Smooth muscle cell (in vitro differentiated cells): ENCODE results near the gene FAIM2. TPM values are rescaled to one million over a fixed set of nuclear protein-coding genes. Genes with fewer than 3 reads are reported as not detected.

ENCODE experiments used
- DNase-seq: peaks from one replicate; lab custom pipeline; 2025; ENCODE audit not compliant: unreplicated experiment; lab: John Stamatoyannopoulos, UW
- H2AFZ ChIP-seq: fragments of 200-600 bp; sonication (generic); 2 replicates; pipeline ENCODE4 v1.6.0; 2016; ENCODE audit warnings: antibody characterized with exemption, low read depth, mild to moderate bottlenecking
- H3F3A ChIP-seq: fragments of 200-600 bp; sonication (generic); 2 replicates; pipeline ENCODE4 v1.6.0; 2017; ENCODE audit warnings: antibody characterized with exemption, low read depth
- H3K27ac ChIP-seq: fragments of 200-600 bp; sonication (generic); 2 replicates; pipeline ENCODE4 v1.5.1; 2016; ENCODE audit warnings: low read depth, mild to moderate bottlenecking
- H3K27me3 ChIP-seq: fragments of 200-600 bp; sonication (generic); 2 replicates; pipeline ENCODE4 v1.6.1; 2016; ENCODE audit warnings: low read depth, mild to moderate bottlenecking
- H3K36me3 ChIP-seq: fragments of 200-600 bp; sonication (generic); 2 replicates; pipeline ENCODE4 v1.5.1; 2016; ENCODE audit warnings: low read depth
- H3K4me1 ChIP-seq: fragments of 200-600 bp; sonication (generic); 2 replicates; pipeline ENCODE4 v1.5.1; 2016; ENCODE audit warnings: low read depth
- H3K4me2 ChIP-seq: fragments of 200-600 bp; sonication (generic); 2 replicates; pipeline ENCODE4 v1.6.0; 2016; ENCODE audit warnings: mild to moderate bottlenecking
- H3K4me3 ChIP-seq: fragments of 200-600 bp; sonication (generic); 2 replicates; pipeline ENCODE4 v1.5.1; 2016; ENCODE audit warnings: mild to moderate bottlenecking
- H3K79me2 ChIP-seq: fragments of 200-600 bp; sonication (generic); 2 replicates; pipeline ENCODE4 v1.6.0; 2016; ENCODE audit warnings: low read depth, mild to moderate bottlenecking
- H3K9ac ChIP-seq: fragments of 200-600 bp; sonication (generic); 2 replicates; pipeline ENCODE4 v1.6.0; 2016; ENCODE audit warnings: low read depth
- H3K9me3 ChIP-seq: fragments of 200-600 bp; sonication (generic); replicated peaks from 2 replicates; pipeline ENCODE4 v1.5.1; 2016; ENCODE audit warnings: low read depth
- H4K20me1 ChIP-seq: fragments of 200-600 bp; sonication (generic); 2 replicates; pipeline ENCODE4 v1.6.0; 2016; ENCODE audit warnings: low read depth
- WGBS: methylation state at CpG from one replicate; pipeline ENCODE4 v1.1.7; 2016; ENCODE audit warnings: low lambda C conversion rate; 5-methylcytosine and 5-hydroxymethylcytosine counted together
- polyA plus RNA-seq: library from polyadenylated mRNA; unstranded; fragments of >200 nt; fragmentation: Nextera tagmentation; extraction: Ambion mirVana; gene quantifications from 2 replicates; pipeline ENCODE4 v1.2.1, GENCODE V29; 2016
- total RNA-seq: library from RNA; depleted of rRNA; stranded (reverse); fragments of >200 nt; gene quantifications from 2 replicates; pipeline ENCODE4 v1.2.3, GENCODE V29; 2014
- TF ChIP-seq, protein P1 (sequence below): fragments of 200-600 bp; sonication (generic); IDR thresholded peaks from 2 replicates; pipeline ENCODE4 v1.5.1; 2017; ENCODE audit warnings: borderline replicate concordance, mild to moderate bottlenecking, antibody characterized with exemption; ENCODE audit not compliant: insufficient read depth, poor library complexity, severe bottlenecking

Gene FAIM2
- total and polyA plus RNA-seq, 2 experiments from 2014 or later, result 0.67 to 1.2 TPM

GRCh38 chr12:49888461-49889151, 15.1 kb downstream of the FAIM2 start:
- no peaks in the 10 kb centered on the region for H3K36me3 ChIP-seq
- peaks cover 10% of the 10 kb centered on the region for H3K27me3 ChIP-seq
- DNase-seq, result no peak
- H3K9me3 ChIP-seq, result no peaks in the 10 kb centered on the region
- H3K4me2 ChIP-seq, result no peak overlapping the region
- no peaks in the 10 kb centered on the region for H3K79me2 ChIP-seq
- H4K20me1 ChIP-seq, result no peaks in the 10 kb centered on the region
- H3K27ac ChIP-seq, result no peak overlapping the region
- H3K4me1 ChIP-seq, result peaks cover 1% of the 10 kb centered on the region
- H2AFZ ChIP-seq, result no peak overlapping the region
- WGBS, result 95% methylated on average over 13 of the region's 13 CpGs
- H3K9ac ChIP-seq, result no peak overlapping the region
- no peaks in the 10 kb centered on the region for H3F3A ChIP-seq
- TF ChIP-seq, protein P1, sequence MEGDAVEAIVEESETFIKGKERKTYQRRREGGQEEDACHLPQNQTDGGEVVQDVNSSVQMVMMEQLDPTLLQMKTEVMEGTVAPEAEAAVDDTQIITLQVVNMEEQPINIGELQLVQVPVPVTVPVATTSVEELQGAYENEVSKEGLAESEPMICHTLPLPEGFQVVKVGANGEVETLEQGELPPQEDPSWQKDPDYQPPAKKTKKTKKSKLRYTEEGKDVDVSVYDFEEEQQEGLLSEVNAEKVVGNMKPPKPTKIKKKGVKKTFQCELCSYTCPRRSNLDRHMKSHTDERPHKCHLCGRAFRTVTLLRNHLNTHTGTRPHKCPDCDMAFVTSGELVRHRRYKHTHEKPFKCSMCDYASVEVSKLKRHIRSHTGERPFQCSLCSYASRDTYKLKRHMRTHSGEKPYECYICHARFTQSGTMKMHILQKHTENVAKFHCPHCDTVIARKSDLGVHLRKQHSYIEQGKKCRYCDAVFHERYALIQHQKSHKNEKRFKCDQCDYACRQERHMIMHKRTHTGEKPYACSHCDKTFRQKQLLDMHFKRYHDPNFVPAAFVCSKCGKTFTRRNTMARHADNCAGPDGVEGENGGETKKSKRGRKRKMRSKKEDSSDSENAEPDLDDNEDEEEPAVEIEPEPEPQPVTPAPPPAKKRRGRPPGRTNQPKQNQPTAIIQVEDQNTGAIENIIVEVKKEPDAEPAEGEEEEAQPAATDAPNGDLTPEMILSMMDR, result no peak
- no peak overlapping the region for H3K4me3 ChIP-seq

GRCh38 chr12:49887536-49888401, 15.9 kb downstream of the FAIM2 start:
- Histone ChIP-seq H3K9ac (no peak overlapping the region), H3K4me1 (peaks cover 9% of the 10 kb centered on the region), H3K79me2 (no peaks in the 10 kb centered on the region), H3K27me3 (peaks cover 10% of the 10 kb centered on the region), H3F3A (no peaks in the 10 kb centered on the region), H2AFZ (no peak overlapping the region), H3K27ac (no peak overlapping the region), H3K4me2 (no peak overlapping the region), H3K4me3 (no peak overlapping the region), H3K36me3 (no peaks in the 10 kb centered on the region), H3K9me3 (no peaks in the 10 kb centered on the region), H4K20me1 (no peaks in the 10 kb centered on the region)
- TF ChIP-seq, protein P1, result no peak
- WGBS, result 81% methylated on average over 15 of the region's 15 CpGs
- DNase-seq, result no peak

DNA sequence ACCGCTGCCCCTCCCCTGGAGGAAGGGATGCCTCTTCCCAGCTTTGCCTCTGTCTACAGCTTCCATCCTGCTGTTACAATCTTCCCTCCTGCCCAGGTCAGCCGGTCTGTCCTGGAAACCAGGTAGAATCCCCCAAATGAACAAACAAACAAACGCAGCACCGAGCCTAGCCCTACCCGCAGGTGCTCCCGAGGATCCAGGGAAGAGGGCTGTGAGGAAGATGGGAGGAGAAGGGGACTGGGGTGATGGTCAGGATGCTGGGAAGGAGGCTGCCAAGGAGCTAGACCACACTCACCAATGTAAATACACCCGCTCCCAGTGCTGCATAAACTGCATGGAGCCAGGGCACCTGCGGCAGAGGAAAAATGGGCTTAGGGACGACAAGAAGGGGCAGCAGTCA, 16.6 kb downstream of the FAIM2 start:
- no peak overlapping the region for H3K9ac ChIP-seq
- no peak overlapping the region for H3K4me3 ChIP-seq
- H3K79me2 ChIP-seq, result no peaks in the 10 kb centered on the region
- H3F3A ChIP-seq, result no peaks in the 10 kb centered on the region
- H4K20me1 ChIP-seq, result no peaks in the 10 kb centered on the region
- no peak overlapping the region for H3K4me2 ChIP-seq
- H3K4me1 ChIP-seq, result peaks cover 14% of the 10 kb centered on the region
- no peak for DNase-seq
- WGBS, result 89% methylated on average over 9 of the region's 9 CpGs
- H3K36me3 ChIP-seq, result no peaks in the 10 kb centered on the region
- no peaks in the 10 kb centered on the region for H3K9me3 ChIP-seq
- H3K27ac ChIP-seq, result no peak overlapping the region
- H3K27me3 ChIP-seq, result peaks cover 10% of the 10 kb centered on the region
- TF ChIP-seq, protein P1, result no peak
- H2AFZ ChIP-seq, result no peak overlapping the region
